GM13977 (cell line): Measurements from ENCODE around the gene PDP2.

Source experiments
- DNase-seq: peaks from one replicate; pipeline ENCODE4 v3.0.0; 2012; ENCODE audit warnings: low spot score
- in situ Hi-C: fragments of 300-500 bp; cut with MboI; formaldehyde crosslinking; loops from one replicate; pipeline ENCODE4 v1.12.0; 2022; ENCODE audit warnings: low sequenced_read_pairs, low pct_unique_long_range_greater_than_20kb, mixed read lengths, inconsistent platforms; ENCODE audit not compliant: unreplicated experiment
- TF ChIP-seq, protein P1 (sequence below): IDR thresholded peaks from 2 replicates; pipeline ENCODE4 v1.5.1; 2012; ENCODE audit warnings: mild to moderate bottlenecking, control low read depth; ENCODE audit not compliant: insufficient read depth; ENCODE audit errors: extremely low read depth, missing control alignments

The PDP2 gene

DNA sequence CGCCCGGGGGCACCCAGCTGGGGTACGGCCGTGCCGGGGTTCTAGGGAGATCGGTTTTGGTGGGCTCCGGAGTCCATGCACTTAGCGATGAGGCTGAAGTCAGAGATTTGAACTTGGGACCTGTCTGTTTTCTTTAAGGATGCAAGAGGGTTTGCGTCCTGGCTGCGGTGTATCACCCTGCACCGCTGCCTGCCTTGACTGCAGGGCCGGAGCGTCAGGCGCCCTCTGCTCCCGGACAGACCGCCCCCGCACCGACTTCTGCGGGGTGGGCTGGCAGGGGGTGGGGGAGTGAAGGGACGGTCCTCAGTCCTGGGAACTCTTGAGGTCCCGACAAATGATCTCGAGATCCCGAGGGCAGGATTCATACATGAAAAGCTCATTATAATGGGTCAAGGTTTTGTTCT is 701 bp downstream of the PDP2 start:
- in situ Hi-C loops: no loop called here
- TF ChIP-seq, protein P1, sequence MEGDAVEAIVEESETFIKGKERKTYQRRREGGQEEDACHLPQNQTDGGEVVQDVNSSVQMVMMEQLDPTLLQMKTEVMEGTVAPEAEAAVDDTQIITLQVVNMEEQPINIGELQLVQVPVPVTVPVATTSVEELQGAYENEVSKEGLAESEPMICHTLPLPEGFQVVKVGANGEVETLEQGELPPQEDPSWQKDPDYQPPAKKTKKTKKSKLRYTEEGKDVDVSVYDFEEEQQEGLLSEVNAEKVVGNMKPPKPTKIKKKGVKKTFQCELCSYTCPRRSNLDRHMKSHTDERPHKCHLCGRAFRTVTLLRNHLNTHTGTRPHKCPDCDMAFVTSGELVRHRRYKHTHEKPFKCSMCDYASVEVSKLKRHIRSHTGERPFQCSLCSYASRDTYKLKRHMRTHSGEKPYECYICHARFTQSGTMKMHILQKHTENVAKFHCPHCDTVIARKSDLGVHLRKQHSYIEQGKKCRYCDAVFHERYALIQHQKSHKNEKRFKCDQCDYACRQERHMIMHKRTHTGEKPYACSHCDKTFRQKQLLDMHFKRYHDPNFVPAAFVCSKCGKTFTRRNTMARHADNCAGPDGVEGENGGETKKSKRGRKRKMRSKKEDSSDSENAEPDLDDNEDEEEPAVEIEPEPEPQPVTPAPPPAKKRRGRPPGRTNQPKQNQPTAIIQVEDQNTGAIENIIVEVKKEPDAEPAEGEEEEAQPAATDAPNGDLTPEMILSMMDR: no peak
- no peak for DNase-seq

DNA sequence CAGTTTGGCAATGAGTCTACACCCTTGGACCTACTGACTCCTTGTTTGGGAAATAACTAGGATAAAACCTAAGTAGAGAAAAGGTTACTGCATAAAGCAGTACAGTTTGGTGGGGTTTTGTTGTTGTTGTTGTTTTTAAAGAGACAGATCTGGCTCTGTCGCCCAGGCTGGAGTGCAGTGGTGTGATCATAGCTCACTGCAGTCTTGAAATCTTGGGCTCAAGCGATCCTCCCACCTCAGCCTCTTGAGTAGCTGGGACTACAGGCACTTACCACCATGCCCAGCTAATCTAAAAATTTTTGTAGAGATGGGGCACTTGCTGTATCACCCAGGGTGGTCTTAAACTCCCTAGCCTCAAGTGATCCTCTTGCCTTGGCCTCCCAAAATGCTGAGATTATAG is 1.2 kb downstream of the PDP2 start:
- TF ChIP-seq, protein P1: no peak
- no peak for DNase-seq
- in situ Hi-C loops: no loop called here

DNA sequence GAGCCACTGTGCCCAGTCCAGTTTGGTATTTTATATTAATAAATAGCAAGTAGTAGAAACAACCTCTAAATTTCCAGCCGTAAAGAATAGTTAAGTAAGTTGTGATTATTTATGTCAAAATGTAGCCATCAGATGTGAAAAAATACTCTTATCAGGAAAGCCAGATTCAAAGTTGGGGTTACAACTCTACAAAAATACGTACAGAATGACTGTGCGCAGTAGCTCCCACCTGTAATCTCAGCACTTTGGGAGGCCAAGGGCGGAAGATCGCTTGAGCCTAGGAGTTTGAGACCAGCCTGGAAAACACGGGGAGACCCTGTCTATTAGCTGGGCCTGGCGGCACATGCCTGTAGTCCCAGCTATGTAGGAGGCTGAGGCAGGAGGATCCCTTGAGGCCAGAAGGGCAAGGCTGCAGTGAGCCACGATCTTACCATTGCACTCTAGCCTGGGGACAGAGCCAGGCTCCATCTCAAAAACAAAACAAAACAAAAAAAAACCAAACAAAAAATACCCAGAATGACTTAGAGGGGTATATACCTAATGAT is 1.7 kb downstream of the PDP2 start:
- TF ChIP-seq, protein P1: no peak
- no peak for DNase-seq
- in situ Hi-C loops: no loop called here

DNA sequence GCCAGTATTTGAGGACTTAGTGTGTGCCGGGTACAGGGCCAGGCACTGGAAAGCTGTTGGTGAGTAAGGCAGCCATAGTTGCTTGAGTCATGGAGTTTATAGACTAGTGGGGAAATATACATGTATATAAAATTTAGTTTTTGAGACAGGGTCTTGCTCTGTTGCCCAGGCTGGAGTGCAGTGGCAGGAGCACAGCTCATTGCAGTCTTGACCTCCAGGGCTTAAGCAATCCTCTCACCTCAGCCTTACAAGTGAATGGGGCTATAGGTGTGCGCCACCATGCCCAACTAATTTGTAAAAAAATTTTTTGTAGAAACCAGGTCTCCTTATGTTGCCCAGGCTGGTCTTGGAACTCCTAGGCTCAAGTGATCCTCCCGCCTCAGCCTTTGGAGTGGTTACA is 2.4 kb downstream of the PDP2 start:
- TF ChIP-seq, protein P1: no peak
- no peak for DNase-seq
- in situ Hi-C loops: no loop called here

DNA sequence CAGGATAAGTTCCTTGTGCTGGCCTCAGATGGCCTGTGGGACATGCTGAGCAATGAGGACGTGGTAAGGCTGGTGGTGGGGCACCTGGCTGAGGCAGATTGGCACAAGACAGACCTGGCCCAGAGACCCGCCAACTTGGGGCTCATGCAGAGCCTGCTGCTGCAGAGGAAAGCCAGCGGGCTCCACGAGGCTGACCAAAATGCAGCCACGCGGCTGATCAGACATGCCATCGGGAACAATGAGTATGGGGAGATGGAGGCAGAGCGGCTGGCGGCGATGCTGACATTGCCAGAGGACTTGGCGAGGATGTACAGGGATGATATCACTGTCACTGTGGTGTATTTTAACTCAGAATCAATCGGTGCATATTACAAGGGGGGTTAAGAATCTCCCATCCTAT is 5.2 kb downstream of the PDP2 start:
- DNase-seq: no peak
- TF ChIP-seq, protein P1: no peak
- in situ Hi-C loops: no loop called here

DNA sequence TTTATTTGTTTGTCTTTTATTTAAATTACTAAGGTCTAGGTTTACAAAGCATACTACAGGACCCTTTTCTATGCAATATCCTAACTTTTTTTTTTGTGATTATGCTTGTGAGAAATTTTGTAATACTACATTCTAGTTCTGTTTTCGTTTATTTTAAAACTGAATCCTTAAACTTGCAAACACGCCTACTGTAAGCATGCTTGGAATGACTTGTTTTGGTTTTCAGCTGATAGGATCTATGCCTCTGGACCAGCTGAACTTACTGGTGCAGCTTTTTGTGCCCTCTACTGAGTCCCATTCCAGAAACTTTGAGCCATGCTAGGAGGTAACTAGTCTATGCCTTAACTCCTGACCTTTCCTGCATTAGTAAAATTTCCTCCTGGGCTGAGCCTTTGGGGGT is 6.0 kb downstream of the PDP2 start:
- in situ Hi-C loops: no loop called here
- DNase-seq: no peak
- TF ChIP-seq, protein P1: no peak

DNA sequence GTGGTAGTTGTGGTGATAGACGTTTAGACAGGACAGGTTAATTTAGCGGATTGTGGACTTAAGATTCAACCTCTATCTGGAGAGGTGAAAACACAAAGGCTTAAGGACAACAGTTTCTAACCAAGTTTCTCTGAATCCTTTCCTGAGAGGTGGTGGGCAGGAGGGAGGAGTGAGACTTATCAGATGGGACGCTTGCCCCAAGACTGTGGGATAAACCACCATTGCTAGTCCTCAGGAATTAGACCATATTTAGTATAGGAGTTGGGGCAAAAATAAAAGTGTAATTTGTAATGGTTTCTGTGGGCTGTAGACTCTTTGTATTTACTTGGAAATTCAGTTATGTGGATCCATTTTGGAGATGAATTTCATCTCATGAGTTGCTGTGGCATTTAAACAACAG is 6.6 kb downstream of the PDP2 start:
- TF ChIP-seq, protein P1: no peak

More for the DNA sequence above, 6.6 kb downstream of the PDP2 start:
- no peak for DNase-seq
- in situ Hi-C loops: no loop called here
